Right hindlimb (tissue), 1 donor: ENCODE measurements around the gene ACKR2.
"Not testable (repeated sequence)": the region's sequence is repeated elsewhere in the genome, so short reads cannot be mapped to it uniquely, and the experiment has no call there.

Experiments
- DNase-seq: peaks from one replicate; pipeline ENCODE4 v3.0.0-alpha.2; 2018

Gene ACKR2

GRCh38 chr3:42864321-42864950, 55.2 kb downstream of the ACKR2 start:
- DNase-seq: no peak

GRCh38 chr3:42865256-42865655, 56.0 kb downstream of the ACKR2 start:
- DNase-seq: no peak

GRCh38 chr3:42867138-42867537, 57.9 kb downstream of the ACKR2 start:
- no peak for DNase-seq

- no peak for DNase-seq
Observed at GRCh38 chr3:42868841-42869240, 59.6 kb downstream of the ACKR2 start.

GRCh38 chr3:42871592-42872196, 62.4 kb downstream of the ACKR2 start:
- DNase-seq: peak; percentile 42

- no peak for DNase-seq
Observed at GRCh38 chr3:42872718-42873117, 63.5 kb downstream of the ACKR2 start.

- no peak for DNase-seq
Observed at GRCh38 chr3:42873221-42873982, 64.2 kb downstream of the ACKR2 start.

DNA sequence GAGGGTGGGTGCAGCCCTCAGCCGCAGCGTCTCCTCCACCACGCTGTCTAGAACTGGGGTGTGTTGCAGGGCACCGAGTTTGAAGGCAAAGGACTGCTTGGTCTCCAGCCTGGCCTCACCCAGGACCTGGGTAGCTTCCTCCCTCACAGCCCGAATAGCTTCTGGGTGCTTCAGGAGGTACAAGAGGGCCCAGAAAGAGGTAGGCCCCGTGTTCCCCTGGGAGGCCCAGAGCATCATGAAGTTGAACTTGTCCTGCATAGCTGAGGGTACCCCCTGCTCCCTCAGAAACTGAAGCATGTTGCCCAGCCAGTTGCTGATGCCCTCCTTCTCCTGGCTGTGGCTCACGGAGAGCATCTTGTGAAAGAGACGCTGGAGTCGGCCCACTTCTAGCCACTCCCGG, 65.5 kb downstream of the ACKR2 start:
- no peak for DNase-seq

GRCh38 chr3:42875325-42876151, 66.3 kb downstream of the ACKR2 start, which contains the start of gene CYP8B1:
Gene CYP8B1, minus strand, starts transcription at chr3:42875879. Its CDS starts 63 bp downstream, at chr3:42875816.
- no peak for DNase-seq

DNA sequence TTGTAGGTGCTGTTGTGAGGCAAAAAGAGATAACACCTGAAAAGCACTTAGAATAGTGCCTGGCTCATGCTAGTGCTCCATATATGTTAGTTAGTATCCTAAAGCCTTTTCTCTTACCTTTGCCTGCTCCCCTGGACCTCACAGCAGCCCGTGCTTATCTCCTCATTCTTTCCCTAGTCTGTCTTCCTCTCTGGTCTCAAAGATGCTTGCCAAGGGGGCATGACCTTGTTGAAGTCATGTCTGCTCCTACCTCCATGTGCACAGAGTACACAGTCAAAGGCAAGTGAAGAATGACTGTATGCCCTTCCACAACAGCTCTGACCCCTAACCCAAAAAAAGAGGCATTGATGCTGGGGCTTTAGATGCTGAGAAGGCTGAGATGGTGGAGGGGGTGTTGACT, 67.2 kb downstream of the ACKR2 start:
- no peak for DNase-seq

- DNase-seq: no peak
Observed at GRCh38 chr3:42876940-42877720, 67.9 kb downstream of the ACKR2 start.

DNA sequence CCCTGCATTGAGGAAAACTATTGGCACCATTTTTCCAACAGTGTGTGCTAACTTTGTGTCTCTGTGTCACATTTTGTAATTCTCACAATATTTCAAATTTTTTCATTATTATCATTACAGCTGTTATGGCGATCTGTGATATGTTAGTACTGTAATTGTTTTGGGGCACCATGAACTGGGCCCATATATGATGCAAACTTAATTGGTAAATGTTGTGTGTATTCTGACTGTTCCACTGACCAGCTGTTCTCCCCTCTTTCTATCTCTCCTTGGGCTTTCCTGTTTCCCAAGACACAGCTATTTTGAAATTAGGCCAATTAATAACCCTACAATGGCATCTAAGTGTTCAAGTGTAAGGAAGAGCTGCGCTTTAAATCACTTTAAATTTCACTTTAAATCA, 68.6 kb downstream of the ACKR2 start:
- no peak for DNase-seq

DNA sequence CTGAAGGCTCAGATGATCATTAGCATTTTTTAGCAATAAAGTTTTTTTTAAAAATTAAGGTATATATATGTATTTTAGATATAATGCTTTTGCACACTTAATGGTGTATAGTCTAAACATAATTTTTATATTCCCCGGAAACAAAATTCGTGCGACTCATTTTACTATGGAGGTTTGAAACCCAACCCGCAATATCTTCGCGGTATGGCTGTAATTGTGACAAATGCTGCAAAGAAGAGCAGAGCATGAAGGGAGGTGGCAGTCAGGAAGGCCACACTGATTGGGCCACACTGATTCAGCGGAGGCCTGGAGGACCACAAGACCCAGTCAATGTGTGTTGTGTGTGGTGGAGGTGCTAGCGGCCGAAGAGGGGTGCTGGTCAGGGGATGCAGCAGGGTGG, 70.9 kb downstream of the ACKR2 start:
- DNase-seq: no peak

- peak; percentile 92 for DNase-seq
Observed at GRCh38 chr3:42880601-42881451, 71.6 kb downstream of the ACKR2 start.

DNA sequence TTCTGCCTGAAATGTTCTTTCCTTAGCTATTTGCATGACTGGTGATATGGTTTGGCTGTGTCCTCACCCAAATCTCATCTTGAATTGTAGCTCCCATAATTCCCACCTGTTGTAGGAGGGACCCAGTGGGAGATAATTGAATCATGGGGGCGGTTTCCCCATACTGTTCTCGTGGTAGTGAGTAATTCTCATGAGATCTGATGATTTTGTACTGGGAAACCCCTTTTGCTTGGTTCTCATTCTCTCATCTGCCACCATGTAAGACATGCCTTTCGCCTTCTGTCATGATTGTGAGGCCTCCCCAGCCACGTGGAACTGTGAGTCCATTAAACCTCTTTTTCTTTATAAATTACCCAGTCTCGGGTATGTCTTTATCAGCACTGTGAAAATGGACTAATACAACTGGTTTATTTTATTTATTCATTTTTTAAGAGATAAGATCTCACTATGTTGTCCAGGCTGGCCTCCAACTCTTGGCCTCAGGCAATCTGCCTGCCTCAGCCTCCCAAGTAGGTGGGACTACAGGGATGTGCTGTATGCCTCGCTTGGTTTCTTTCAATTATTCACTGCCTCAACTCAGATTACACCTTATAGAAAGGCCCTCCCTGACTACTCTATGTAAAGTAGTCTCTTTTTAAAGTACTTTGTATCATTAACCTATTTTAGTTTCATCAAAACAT, 74.1 kb downstream of the ACKR2 start:
- not testable (repeated sequence) for DNase-seq

DNA sequence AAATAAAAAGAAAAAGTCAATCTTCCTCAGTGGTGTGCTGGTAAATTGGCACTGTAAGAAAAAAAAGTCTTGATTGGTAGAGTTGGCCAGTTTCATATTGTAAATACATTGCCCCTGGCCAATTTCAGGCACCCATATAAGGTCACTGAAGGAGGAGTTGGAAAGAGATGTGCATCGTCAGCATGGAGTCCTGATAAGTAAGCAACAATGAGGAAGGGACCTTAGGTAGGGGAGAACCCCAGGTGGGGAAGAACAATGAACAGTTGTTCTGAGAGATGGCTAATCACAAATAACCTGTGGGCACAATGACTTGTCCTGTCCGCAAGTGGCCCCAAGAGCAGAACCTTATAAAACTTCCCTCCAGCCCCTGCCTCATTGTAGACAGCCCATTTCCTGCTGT, 75.1 kb downstream of the ACKR2 start:
- no peak for DNase-seq

DNA sequence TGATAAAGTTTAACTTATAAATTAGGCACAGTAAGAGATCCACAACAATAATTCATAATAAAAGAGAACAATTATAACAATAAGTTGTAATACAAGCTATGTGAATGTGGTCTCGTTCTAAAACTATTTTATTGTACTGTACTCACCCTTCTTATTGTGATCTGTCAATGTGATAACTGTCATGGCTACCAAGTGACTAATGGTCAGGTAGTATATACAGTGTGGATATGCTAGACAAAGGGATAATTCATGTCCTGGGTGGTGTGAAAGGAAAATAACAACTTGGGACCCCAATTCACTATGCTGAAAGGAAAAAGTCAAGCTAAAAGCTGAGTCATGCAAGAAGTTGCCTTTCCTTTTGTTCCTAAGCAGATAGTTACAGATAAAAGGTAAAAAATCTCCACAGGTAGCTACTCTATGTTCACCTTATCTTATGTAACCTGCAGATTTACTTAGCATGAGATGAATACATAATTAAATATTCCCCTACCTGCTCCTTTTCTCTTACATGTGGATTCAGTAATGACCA, 77.1 kb downstream of the ACKR2 start:
- no peak for DNase-seq

DNA sequence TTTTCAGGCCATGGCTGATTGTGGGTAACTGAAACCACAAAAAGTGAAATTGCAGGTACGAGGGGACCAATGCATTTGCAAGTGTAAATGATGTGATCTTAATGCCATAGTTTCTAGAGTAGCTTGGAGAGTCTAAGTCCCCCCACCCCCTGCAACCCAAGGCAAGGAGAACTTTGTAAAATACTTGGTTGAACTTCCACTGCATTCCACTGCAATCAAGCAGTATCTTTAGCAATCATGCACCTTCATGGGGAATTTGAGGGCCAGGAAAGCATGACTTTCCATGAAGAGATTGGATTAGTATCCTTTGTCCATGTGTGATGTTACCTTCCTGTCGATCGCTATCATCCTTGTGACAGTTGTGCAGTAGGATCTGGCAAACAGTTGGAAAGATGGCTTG, 77.8 kb downstream of the ACKR2 start:
- no peak for DNase-seq

- no peak for DNase-seq
Observed at GRCh38 chr3:42891042-42891441, 81.8 kb downstream of the ACKR2 start.

DNA sequence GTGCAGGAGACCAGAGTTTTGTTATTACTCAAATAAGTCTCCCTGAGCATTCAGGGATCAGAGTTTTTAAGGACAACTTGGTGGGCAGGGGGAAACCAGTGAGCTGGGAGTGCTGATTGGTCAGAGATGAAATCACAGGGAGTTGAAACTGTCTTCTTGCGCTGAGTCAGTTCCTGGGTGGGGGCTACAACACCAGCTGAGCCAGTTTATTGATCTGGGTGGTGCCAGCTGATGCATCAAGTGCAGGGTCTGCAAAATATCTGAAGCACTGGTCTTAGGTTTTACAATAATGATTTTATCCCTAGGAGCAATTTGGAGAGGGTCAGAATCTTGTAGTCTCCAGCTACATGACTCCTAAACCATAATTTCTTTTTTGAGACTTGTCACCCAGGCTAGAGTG, 82.9 kb downstream of the ACKR2 start:
- no peak for DNase-seq

DNA sequence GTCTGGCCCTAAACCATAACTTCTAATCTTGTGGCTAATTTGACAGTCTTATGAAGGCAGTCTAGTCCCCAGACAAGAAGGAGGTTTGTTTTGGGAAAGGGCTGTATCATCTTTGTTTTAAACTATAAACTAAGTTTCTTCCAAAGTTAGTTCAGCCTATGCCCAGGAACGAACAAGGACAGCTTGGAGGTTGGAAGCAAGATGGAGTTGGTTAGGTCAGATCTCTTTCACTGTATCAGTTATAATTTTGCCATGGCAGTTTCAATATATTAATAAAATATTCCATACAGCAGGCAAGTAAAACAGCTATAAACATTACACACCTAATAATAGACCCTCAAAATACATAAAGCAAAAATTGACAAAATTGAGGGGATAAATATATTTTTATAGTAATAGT, 83.6 kb downstream of the ACKR2 start:
- no peak for DNase-seq
